Esophagus muscularis mucosa (tissue), 4 donors: ENCODE data around the gene FYB1. TPM values are rescaled to one million over a fixed set of nuclear protein-coding genes. Genes with fewer than 3 reads are reported as not detected.

Source experiments
- DNase-seq: peaks from one replicate; pipeline ENCODE4 v3.0.0-alpha.2; 2017; ENCODE audit errors: extremely low spot score
- H3K27ac ChIP-seq, 4 donors: fragments of 200-600 bp; sonication (generic); replicated peaks in 1 of 4; 1 replicate in 3 of 4; 2 replicates in 1 of 4; pipeline ENCODE4 v1.5.1; 2016 to 2019; ENCODE audit warnings: mild to moderate bottlenecking in 1 of 4
- H3K27me3 ChIP-seq, 4 donors: fragments of 200-600 bp; sonication (generic); one replicate each; pipeline versions ENCODE4 v1.5.1 to v1.6.0; 2016 to 2019
- H3K36me3 ChIP-seq, 4 donors: fragments of 200-600 bp; sonication (generic); one replicate each; pipeline ENCODE4 v1.5.1; 2016 to 2019
- H3K4me1 ChIP-seq, 4 donors: fragments of 200-600 bp; sonication (generic); one replicate each; pipeline ENCODE4 v1.5.1; 2016 to 2019
- H3K4me3 ChIP-seq, 4 donors: fragments of 200-600 bp; sonication (generic); 1 replicate in 2 of 4; 2 replicates in 2 of 4; pipeline ENCODE4 v1.5.1; 2016 to 2019; ENCODE audit warnings: mild to moderate bottlenecking in 4 of 4, moderate library complexity in 1 of 4
- H3K9me3 ChIP-seq, 4 donors: fragments of 200-600 bp; sonication (generic); 1 replicate in 3 of 4; 2 replicates in 1 of 4; pipeline ENCODE4 v1.5.1; 2016 to 2019
- CTCF ChIP-seq, 3 experiments: fragments of 200-600 bp in 2 of 3; fragments of 450-650 bp in 1 of 3; sonication (generic) in 2 of 3; IDR thresholded peaks; one replicate each; pipeline ENCODE4 v1.5.1; 2017 to 2019; ENCODE audit warnings: antibody characterized with exemption in 3 of 3, mild to moderate bottlenecking in 2 of 3, moderate library complexity in 1 of 3
- EP300 ChIP-seq: sonication (generic); formaldehyde crosslinking; IDR thresholded peaks from one replicate; pipeline ENCODE4 v1.6.1; 2017; ENCODE audit warnings: antibody characterized with exemption
- POLR2A ChIP-seq: fragments of 450-650 bp; IDR thresholded peaks from one replicate; pipeline ENCODE4 v1.6.1; 2017; ENCODE audit warnings: antibody characterized with exemption, moderate library complexity, mild to moderate bottlenecking, low read depth
- POLR2AphosphoS5 ChIP-seq, 2 donors: sonication (generic); formaldehyde crosslinking; IDR thresholded peaks; one replicate each; pipeline ENCODE4 v1.6.1; 2017; ENCODE audit warnings: antibody characterized with exemption in 2 of 2
- WGBS: methylation state at CpG from one replicate; pipeline ENCODE4 v1.1.5; 2018; 5-methylcytosine and 5-hydroxymethylcytosine counted together
- intact Hi-C: fragments of 100-400 bp; cut with DNase I; formaldehyde crosslinking; loops from one replicate; pipeline ENCODE4 v1.15.1; 2023
- total RNA-seq, 4 donors: library from RNA; depleted of rRNA; stranded (reverse); fragments of >200 nt; gene quantifications; one replicate each; pipeline versions ENCODE4 v1.1.0 to v1.2.1, GENCODE V29; 2016

The FYB1 gene
- total RNA-seq, 4 donors from 2014 or later = 3.2 to 12.9 (median 3.9) TPM

GRCh38 chr5:39072925-39073766, 146.2 kb downstream of the FYB1 start:
- H3K4me1 ChIP-seq = peaks cover 30 to 70% (median 54%) of the 10 kb centered on the region in 4 donors
- TF ChIP-seq EP300 (no peak), CTCF (IDR thresholded peaks at IDR 0.05) (no peak), POLR2A (no peak), POLR2AphosphoS5 (IDR thresholded peaks at IDR 0.05) (no peak)
- peak overlapping the region; percentile 96 to 100 (median 99) for H3K27ac ChIP-seq
- no peak for DNase-seq
- H3K4me3 ChIP-seq = peak overlapping the region; percentile 90 to 99 (median 95)
- H3K9me3 ChIP-seq = no peaks in the 10 kb centered on the region
- WGBS = 3% methylated on average over 27 of the region's 27 CpGs
- H3K36me3 ChIP-seq = no peaks in the 10 kb centered on the region
- intact Hi-C loops = loop anchor here (10.0 kb wide), 1 partner anchor 228 kb away; the partner anchor contains the start of gene OSMR
- no peaks in the 10 kb centered on the region for H3K27me3 ChIP-seq

- TF ChIP-seq POLR2AphosphoS5 (IDR thresholded peaks at IDR 0.05) = no peak
- TF ChIP-seq EP300 = no peak
- TF ChIP-seq CTCF (IDR thresholded peaks at IDR 0.05) = no peak
- no peaks in the 10 kb centered on the region for H3K27me3 ChIP-seq
- peaks cover 0 to 3% (median 0%) of the 10 kb centered on the region in 4 donors for H3K9me3 ChIP-seq
- peaks cover 54 to 62% (median 58%) of the 10 kb centered on the region in 4 donors for H3K4me1 ChIP-seq
- intact Hi-C loops = no loop called here
- no peak for DNase-seq
- H3K27ac ChIP-seq = no peak overlapping the region
- no peak overlapping the region for H3K4me3 ChIP-seq
- WGBS = 92% methylated on average over 3 of the region's 3 CpGs
- H3K36me3 ChIP-seq = peaks cover 0 to 18% (median 10%) of the 10 kb centered on the region in 4 donors
Measured at GRCh38 chr5:39068099-39068498, 151.3 kb downstream of the FYB1 start.

GRCh38 chr5:39064450-39064849, 154.9 kb downstream of the FYB1 start:
- Histone ChIP-seq H3K4me1 (peaks cover 46 to 59% (median 52%) of the 10 kb centered on the region in 4 donors), H3K27me3 (no peaks in the 10 kb centered on the region)

GRCh38 chr5:39063037-39063436, 156.3 kb downstream of the FYB1 start:
- peaks cover 0 to 18% (median 10%) of the 10 kb centered on the region in 4 donors for H3K36me3 ChIP-seq
- H3K4me3 ChIP-seq = no peak overlapping the region
- no peak for TF ChIP-seq POLR2AphosphoS5 (IDR thresholded peaks at IDR 0.05)
- TF ChIP-seq EP300 = no peak
- peak in 1 of 3 experiments; percentile 32 for TF ChIP-seq CTCF (IDR thresholded peaks at IDR 0.05)
- no peak for TF ChIP-seq POLR2A
- DNase-seq = no peak
- H3K4me1 ChIP-seq = peaks cover 46 to 67% (median 56%) of the 10 kb centered on the region in 4 donors
- peak overlapping the region in 3 of 4 donors; percentile 3 to 15 (median 9) for H3K27ac ChIP-seq
- intact Hi-C loops = no loop called here
- WGBS = 43% methylated on average over 2 of the region's 2 CpGs
- peaks cover 0 to 3% (median 0%) of the 10 kb centered on the region in 4 donors for H3K9me3 ChIP-seq
- H3K27me3 ChIP-seq = no peaks in the 10 kb centered on the region

More at GRCh38 chr5:39064450-39064849, 154.9 kb downstream of the FYB1 start:
- 93% methylated on average over 3 of the region's 3 CpGs for WGBS
- H3K4me3 ChIP-seq = no peak overlapping the region
- peaks cover 0 to 18% (median 10%) of the 10 kb centered on the region in 4 donors for H3K36me3 ChIP-seq
- TF ChIP-seq POLR2AphosphoS5 (IDR thresholded peaks at IDR 0.05) (no peak), EP300 (no peak), POLR2A (no peak), CTCF (IDR thresholded peaks at IDR 0.05) (no peak)
- peaks cover 0 to 3% (median 0%) of the 10 kb centered on the region in 4 donors for H3K9me3 ChIP-seq
- intact Hi-C loops = no loop called here
- H3K27ac ChIP-seq = no peak overlapping the region
- no peak for DNase-seq
